Esophagus (tissue), 2 donors: ENCODE measurements around the gene GABARAPL1. TPM values are rescaled to one million over a fixed set of nuclear protein-coding genes. Genes with fewer than 3 reads are reported as not detected.

Source experiments
- H3K27ac ChIP-seq, 2 donors: one replicate each; pipeline ENCODE4 v1.5.1; 2013; ENCODE audit warnings: low read depth in 2 of 2, mild to moderate bottlenecking in 2 of 2, inconsistent platforms in 1 of 2, low read length in 1 of 2, moderate library complexity in 1 of 2
- H3K27me3 ChIP-seq, 2 donors: one replicate each; pipeline ENCODE4 v1.6.1; 2013; ENCODE audit warnings: low read length in 2 of 2, control low read depth in 1 of 2, mild to moderate bottlenecking in 1 of 2; ENCODE audit not compliant: insufficient read depth in 2 of 2, control insufficient read depth in 1 of 2
- H3K36me3 ChIP-seq, 2 donors: one replicate each; pipeline ENCODE4 v1.6.1; 2013; ENCODE audit warnings: low read length in 1 of 2; ENCODE audit not compliant: control insufficient read depth in 2 of 2, insufficient read depth in 2 of 2
- H3K4me1 ChIP-seq, 2 donors: one replicate each; pipeline ENCODE4 v1.6.1; 2013; ENCODE audit warnings: low read length in 1 of 2; ENCODE audit not compliant: control insufficient read depth in 2 of 2, insufficient read depth in 2 of 2
- H3K4me3 ChIP-seq, 2 donors: one replicate each; pipeline ENCODE4 v1.5.1; 2013; ENCODE audit warnings: low read length in 2 of 2, mild to moderate bottlenecking in 2 of 2, low read depth in 1 of 2, moderate library complexity in 1 of 2
- H3K9me3 ChIP-seq, 2 donors: one replicate each; pipeline ENCODE4 v1.6.1; 2013; ENCODE audit warnings: mild to moderate bottlenecking in 2 of 2, low read depth in 1 of 2, low read length in 1 of 2, moderate library complexity in 1 of 2; ENCODE audit not compliant: control insufficient read depth in 2 of 2, insufficient read depth in 1 of 2
- WGBS, 2 donors: extraction: QIAGEN DNeasy Blood & Tissue Kit; methylation state at CpG; one replicate each; pipeline ENCODE4 v1.1.7; 2013; 5-methylcytosine and 5-hydroxymethylcytosine counted together
- polyA plus RNA-seq, 2 donors: library from polyadenylated mRNA; stranded (reverse); fragments of 200-250 nt; gene quantifications; one replicate each; pipeline ENCODE4 v1.2.3, GENCODE V29; 2013
- donor health status: healthy with polysubstance abuse.
- donor health status: Bipolar disorder and iron deficiency.

GABARAPL1 gene
- polyA plus RNA-seq, 2 donors = 15.0 to 25.3 TPM

GRCh38 chr12:10272467-10272866, 59.8 kb downstream of the GABARAPL1 start:
- H3K27ac ChIP-seq = no peak overlapping the region
- no peaks in the 10 kb centered on the region for H3K27me3 ChIP-seq
- no peaks in the 10 kb centered on the region for H3K4me1 ChIP-seq
- H3K9me3 ChIP-seq = no peaks in the 10 kb centered on the region
- no peak overlapping the region for H3K4me3 ChIP-seq
- H3K36me3 ChIP-seq = no peaks in the 10 kb centered on the region
- 93 to 94% methylated on average over 2 of the region's 2 CpGs for WGBS, 2 donors

Other genes with a start within 250 kb of the GABARAPL1 start
- gene CLEC12A, start 241.5 kb upstream of the GABARAPL1 start, polyA plus RNA-seq = under 1 TPM; 0.16 to 0.32 TPM
- gene CLEC1B, start 213.8 kb upstream of the GABARAPL1 start, polyA plus RNA-seq = not detected
- under 1 TPM in 1 of 2 donors, not detected in 1; 0.09 TPM for gene CLEC12B, start 202.2 kb upstream of the GABARAPL1 start, polyA plus RNA-seq
- under 1 TPM in 1 of 2 donors, not detected in 1; 0.13 TPM for gene CLEC9A, start 182.2 kb upstream of the GABARAPL1 start, polyA plus RNA-seq
- 1 to 10 TPM; 1.2 to 1.4 TPM for gene CLEC1A, start 113.9 kb upstream of the GABARAPL1 start, polyA plus RNA-seq
- 1 to 10 TPM; 4.6 to 7.3 TPM for gene CLEC7A, start 82.7 kb upstream of the GABARAPL1 start, polyA plus RNA-seq
- under 1 TPM; 0.14 to 0.20 TPM for gene OLR1, start 40.7 kb upstream of the GABARAPL1 start, polyA plus RNA-seq
- under 1 TPM; 0.04 TPM for gene TMEM52B, start 33.8 kb upstream of the GABARAPL1 start, polyA plus RNA-seq
- under 1 TPM; 0.16 to 0.46 TPM for gene KLRD1, start 95.0 kb downstream of the GABARAPL1 start, polyA plus RNA-seq
- gene KLRK1, start 177.2 kb downstream of the GABARAPL1 start, polyA plus RNA-seq = 1 to 10 TPM; 2.7 to 3.8 TPM
- gene KLRC4, start 196.9 kb downstream of the GABARAPL1 start, polyA plus RNA-seq = under 1 TPM in 1 of 2 donors, not detected in 1; 0.04 TPM
- gene KLRC3, start 207.7 kb downstream of the GABARAPL1 start, polyA plus RNA-seq = under 1 TPM; 0.06 to 0.18 TPM
- under 1 TPM; 0.24 to 0.75 TPM for gene KLRC2, start 223.1 kb downstream of the GABARAPL1 start, polyA plus RNA-seq
- gene KLRC1, start 240.5 kb downstream of the GABARAPL1 start, polyA plus RNA-seq = under 1 TPM; 0.65 to 0.78 TPM